Astrocyte (in vitro differentiated cells and primary cell): ENCODE results near the gene WIPF2.

ENCODE experiments used
- EZH2 ChIP-seq: IDR thresholded peaks from 2 replicates; pipeline ENCODE4 v1.6.1; 2012; ENCODE audit warnings: mild to moderate bottlenecking, low read length, inconsistent platforms; ENCODE audit not compliant: insufficient read depth
- TF ChIP-seq, protein P1 (sequence below): IDR thresholded peaks from 2 replicates; pipeline ENCODE4 v1.5.1; 2011; ENCODE audit warnings: low read depth, mild to moderate bottlenecking, inconsistent platforms, low read length, moderate library complexity; ENCODE audit not compliant: insufficient read depth

DNA sequence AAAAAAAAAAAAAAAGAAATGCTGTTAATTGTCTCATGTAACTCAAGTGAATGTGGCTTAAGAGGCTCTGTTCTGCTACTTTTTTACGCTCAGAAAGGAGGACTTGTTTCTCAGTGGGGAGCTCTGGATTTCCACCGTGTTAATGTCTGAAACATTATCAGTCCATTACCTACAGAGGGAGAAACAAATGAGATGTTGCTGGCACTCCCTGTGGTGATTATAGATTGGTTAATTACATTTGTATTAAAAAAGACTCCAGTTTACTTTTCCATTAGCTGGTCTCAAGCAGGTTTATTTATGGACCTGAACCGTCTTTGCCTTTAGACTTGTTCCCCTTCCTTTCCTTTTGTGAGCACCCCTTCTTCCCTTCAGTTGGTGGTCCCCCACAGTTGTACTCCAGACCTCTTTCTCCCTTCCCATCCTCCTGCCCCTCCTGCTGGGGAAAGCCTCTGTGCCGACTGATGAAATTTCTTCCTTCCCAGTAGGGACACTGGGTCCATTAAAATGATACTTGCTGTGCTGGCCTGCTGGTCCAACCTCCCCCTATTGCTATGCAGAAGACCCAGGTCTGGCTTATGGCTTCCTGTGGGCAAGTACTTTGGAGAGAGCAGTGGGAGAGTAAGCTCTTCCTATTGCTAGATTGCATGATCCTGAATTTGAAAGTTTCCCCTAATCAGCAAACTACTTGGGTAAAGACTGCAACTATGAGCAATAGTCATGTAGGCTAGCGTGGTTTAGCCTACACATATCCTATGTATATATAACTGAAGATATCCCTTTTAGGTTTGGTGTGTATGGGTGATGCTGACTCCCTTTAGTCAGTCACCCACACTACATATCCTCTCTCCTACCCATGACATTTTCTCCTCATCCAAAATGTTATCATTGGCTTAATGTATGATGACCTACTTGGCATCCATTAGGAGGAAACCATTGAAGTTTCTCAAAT lies 76.7 kb downstream of the WIPF2 start:
- TF ChIP-seq, protein P1, sequence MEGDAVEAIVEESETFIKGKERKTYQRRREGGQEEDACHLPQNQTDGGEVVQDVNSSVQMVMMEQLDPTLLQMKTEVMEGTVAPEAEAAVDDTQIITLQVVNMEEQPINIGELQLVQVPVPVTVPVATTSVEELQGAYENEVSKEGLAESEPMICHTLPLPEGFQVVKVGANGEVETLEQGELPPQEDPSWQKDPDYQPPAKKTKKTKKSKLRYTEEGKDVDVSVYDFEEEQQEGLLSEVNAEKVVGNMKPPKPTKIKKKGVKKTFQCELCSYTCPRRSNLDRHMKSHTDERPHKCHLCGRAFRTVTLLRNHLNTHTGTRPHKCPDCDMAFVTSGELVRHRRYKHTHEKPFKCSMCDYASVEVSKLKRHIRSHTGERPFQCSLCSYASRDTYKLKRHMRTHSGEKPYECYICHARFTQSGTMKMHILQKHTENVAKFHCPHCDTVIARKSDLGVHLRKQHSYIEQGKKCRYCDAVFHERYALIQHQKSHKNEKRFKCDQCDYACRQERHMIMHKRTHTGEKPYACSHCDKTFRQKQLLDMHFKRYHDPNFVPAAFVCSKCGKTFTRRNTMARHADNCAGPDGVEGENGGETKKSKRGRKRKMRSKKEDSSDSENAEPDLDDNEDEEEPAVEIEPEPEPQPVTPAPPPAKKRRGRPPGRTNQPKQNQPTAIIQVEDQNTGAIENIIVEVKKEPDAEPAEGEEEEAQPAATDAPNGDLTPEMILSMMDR = no peak
- no peak for TF ChIP-seq EZH2
